GM21723 (cell line): ENCODE measurements around the gene KRR1.
A peak's percentile ranks its signal among the peaks of the same experiment; 100 is the strongest.
"Not testable (repeated sequence)": the region's sequence is repeated elsewhere in the genome, so short reads cannot be mapped to it uniquely, and the experiment has no call there.

Experiments
- ATAC-seq: cut with Tn5 transposase; IDR thresholded peaks from one replicate; pipeline ENCODE4 v1.9.1; 2021; ENCODE audit warnings: mild to moderate bottlenecking, moderate library complexity; ENCODE audit not compliant: unreplicated experiment

The KRR1 gene

DNA sequence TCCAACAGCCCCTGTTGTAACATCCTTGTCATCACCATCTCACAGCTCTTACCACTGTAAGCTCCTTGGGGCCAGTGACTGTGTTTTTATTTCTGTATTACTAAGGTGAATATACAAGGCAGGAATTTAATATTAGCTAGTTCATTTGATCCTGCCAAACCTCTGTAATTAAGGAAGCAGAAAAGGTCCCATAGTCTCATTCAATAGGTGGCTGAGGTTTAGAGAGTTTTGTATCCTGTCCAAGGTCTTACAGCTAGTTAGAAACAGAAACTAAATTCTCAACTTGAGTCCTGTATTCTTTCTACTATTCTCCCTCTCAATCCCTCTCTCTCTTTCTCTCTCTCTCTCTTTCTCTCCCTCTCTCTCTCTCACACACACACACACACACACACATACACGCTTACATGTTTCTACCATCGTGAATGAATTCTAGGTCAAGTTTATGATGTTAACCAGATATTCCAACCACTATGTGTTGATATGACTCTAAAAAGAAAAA, 31.4 kb downstream of the KRR1 start:
- ATAC-seq, result peak; percentile 45

DNA sequence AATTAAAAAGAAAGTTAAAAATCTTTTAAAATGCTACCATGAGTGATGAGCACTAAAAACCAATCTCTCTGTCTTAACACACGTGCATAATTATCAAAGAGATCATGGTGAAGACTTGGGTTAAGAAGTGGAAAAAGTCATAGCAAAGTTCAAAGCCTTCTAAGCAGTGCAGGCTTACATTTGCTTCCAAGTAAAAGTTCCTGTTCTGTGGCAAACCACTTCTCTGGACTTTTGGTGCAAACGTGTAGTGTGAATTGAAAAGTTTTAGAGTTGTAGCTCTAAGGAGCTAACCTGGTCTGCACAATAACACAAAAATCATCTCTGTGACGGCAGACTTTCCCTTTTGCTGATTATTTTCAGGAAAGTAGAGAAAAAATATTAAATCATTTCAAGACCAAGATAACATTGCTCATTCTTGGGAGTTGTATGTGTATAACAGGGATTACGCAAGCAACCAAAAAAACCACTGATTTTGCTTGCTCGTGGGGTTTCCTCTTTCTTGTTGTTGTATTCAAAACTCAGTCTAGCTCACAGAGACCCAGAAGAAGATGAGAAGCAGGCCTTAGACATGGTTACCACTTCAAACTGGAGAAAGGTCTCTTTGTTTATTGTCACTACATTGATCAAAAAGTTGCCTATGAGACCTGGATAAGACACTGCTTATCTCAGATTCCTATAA, 33.2 kb downstream of the KRR1 start:
- ATAC-seq, result no peak

DNA sequence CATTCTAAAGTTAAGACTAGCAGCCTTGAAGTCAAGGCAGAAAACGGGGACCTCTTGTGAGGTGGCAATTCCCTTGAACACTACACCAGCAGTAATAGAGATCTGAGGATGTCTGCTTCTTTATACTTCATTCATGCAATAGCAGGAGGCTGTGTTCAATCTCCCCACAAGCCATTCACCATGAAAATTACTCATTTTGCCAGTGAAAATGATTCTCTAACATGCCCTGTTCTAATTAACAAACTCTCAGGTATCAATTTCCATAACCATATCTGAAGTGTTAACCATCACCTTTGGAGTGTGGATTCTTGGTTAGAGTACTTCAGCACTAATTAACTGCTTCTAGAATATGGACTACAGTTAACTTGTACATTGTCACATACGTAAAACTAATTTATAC, 34.3 kb downstream of the KRR1 start:
- no peak for ATAC-seq

DNA sequence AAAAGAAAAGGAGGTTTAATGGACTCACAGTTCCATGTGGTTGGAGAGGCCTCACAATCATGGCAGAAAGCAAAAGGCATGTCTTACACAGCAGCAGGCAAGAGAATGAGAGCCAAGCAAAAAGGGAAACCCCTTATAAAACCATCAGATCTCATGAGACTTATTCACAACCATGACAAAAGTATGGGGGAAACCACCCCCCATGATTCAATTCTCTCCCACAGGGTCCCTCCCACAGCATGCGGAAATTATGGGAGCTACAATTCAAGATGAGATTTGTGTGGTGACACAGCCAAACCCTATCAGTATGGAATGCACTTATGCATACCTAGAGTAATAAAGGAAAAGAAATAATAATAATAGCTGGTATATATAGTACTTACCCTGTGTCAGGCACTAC, 35.3 kb downstream of the KRR1 start:
- no peak for ATAC-seq

DNA sequence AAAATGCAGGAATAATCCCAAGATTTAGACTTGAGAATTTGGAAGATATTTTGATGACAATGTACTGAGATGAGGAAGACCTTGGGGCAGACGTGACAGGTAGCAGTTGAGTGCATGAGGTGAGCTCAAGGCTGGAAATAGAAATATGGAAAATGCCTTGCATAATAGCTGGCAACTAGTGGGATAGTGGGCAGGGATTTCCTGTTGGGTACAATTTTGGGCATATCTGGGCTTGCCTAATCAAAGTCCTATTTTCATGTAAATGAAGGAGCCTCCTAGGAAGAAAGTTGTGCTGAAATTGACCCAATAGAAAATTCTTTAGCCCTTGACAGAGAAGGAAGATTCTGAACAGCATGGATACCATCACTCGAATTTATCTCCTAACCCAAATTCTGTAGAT, 37.3 kb downstream of the KRR1 start:
- no peak for ATAC-seq

DNA sequence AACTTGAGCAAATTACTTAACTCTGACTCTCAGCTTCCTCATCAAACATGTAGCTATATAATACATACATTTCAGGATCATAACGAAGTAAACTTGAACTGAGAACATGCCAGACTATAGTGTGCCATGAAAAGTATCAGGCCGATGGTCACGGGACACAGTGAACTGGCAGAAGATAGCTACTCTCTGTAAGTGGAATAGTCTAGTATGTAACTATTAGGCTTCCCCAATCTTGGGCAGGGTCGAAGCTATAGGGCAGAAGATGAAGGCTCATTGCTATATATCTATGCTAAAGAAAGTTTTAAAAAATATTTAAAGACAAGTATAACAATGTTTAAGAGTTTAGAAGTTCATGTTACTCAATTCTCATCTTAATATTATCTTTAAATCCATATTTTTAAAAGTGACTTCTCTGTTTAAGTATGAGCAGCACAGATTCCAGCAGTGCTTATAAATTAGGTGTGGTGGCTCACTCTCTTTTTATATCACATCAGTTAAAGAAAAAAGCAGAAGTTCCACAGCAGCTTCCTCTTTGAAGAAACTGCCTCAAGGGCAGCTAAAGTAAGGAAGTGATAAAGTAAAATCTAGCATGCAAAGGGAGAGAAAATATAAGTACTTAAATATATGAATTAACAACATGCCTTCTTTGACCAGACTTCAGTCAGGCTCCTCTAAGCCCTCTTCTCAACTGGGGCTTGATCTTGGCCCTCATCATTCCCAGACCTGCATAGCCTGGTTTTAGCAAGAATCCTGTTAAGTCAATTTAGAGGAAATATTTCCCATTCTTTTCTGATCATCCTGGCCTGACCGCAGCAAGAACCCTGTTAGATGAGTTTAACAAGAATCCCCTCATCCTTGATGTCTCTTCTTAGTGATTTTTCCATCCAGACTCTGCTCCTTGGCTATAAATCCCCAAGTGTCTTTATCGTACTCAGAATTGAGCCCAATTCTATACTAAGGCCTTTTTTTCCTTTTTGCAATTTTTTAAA, 39.2 kb downstream of the KRR1 start:
- ATAC-seq, result peak; percentile 70

DNA sequence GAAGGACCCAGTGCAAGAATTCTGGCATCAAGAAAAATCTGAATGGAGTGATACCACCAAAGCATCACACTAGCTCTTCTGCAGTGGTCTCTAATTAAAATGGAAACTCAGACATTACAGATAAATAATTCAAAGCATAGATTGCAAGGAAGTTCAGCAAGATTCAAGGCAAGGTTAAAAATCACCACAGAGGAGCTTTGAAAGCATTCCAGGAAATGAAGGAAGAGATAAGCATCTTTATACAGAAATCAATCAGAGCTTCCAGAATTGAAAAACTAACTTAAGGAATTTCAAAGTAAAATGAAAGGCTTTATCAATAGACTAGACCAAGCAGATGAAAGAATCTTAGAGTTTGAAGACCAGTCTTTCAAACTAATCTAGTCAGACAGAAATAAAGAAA, 51.2 kb downstream of the KRR1 start:
- no peak for ATAC-seq

DNA sequence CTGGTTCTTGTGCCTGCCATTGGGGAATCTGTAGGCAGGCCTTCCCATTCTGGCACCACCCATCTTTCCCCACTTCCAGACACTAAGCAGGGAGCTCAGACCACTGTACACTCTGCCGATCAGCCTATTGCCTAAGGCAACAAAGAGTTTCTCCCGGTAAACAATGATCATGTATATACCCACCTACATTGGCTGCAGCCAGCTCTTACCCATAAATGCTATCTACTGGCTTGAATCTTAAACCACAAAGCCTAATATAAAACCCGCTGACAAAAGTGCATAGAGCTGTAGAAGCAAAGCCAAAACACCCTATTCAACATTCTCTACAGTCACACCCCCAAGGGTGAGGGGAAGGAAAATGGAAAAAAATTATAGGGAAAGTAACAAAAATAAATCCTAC, 51.7 kb downstream of the KRR1 start:
- ATAC-seq, result no peak

DNA sequence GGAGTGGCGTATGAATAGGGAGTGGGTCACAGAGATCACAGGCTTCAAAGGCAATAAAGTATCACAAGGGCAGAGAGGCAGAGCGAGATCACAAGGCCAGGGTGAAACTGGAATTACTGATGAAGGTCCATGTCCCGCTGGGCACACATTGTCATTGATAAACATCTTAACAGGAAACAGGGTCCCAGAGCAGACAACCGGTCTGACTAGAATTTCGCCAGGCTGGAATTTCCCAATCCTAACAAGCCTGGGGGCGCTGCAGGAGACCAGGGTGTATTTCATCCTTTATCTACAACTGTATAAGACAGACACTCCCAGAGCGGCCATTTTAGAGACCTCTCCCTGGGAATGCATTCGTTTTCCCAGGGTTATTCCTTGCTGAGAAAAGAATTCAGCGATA, 53.5 kb downstream of the KRR1 start:
- not testable (repeated sequence) for ATAC-seq

DNA sequence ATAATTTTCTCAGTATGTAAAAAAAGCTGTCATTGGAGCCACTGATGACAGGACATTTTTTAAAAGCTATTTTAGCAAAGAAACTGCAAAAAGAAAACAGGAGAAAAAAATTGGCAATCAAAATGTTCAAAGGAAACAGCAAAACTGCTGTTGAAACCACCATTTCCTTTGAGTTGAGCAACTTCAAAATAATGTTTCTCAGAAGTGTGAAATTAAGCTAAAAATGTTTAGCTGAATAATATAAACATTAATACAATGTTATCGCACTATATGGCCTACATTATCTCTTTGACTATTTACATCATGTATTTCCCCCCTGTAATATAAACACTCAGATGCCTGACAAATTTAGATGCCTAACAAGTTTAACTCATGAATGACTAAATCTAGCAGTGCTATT, 54.2 kb downstream of the KRR1 start:
- no peak for ATAC-seq

DNA sequence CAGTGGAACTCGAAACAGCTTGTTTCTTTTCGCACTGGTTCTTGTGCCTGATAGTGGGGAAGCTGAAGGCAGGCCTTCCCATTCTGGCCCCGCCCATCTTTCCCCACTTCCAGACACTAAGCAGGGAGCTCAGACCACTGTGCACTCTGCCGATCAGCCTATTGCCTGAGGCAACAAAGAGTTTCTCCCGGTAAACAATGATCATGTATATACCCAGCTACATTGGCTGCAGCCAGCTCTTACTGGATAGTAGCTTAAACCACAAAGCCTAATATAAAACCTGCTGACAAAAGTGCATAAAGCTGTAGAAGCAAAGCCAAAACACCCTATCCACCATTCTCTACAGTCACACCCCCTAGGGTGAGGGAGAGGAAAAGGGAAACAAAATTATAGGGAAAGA, 55.6 kb downstream of the KRR1 start:
- ATAC-seq, result no peak

DNA sequence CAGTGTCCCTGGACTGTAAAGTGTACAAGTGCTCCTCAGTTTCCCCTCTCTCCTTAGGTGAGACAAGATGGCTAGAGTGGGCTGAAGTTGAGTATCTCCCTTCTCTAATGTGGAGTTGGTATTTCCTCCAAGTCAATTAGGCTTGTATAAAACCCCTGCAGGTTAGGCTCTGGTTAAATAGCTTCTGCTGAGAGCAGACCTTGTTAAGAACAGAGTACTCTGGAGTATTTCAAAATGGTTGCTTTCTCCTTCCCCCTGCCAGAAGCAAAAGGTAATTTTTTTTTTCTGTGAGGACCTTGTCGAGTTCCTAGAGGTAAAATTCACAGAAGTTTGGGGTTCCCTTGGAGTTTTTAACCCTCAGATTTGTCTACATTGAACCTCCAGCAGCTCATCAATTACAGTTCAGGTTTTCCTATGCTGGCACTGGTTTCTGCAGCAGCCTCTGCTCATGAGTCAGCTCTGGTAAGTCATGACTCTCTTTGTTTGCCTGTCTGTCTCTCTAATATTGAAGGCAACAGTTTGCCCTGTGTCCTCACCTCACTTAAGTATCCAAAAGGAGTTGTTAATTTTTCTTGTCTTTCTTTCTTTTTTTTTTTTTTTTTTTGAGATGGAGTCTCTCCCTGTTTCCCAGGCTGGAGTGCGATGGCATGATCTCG, 58.6 kb downstream of the KRR1 start:
- no peak for ATAC-seq

DNA sequence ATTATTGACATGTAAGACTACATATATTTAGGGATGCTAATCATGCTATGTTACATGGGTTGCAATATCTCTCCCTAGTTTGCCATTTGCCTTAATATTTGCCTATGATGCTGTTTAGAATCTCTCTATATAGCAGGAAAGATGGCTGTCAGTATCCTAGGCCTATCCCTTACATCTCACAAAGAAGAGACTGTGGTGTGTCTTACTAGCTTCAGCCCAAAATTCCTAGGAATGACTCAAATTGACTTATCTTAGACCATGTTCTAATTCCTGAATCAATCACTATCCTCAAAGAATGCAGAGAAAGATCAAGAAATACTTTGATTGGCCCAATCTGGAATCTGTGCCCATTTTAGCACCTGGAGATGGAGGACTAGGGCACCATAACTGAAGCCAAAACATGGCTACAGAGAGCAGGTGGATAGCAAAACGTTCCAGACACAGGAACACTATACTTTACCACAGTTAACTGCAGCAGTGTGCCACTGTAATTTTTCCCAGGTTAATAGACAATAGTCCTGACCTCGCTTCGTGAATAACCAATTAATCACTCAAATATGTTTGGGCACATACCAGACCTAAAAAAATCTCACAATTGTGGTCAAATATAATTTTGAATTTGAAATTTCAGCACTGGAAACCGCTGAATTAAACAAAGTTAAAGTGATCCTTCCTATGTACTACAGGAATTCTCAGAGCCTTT, 63.6 kb downstream of the KRR1 start:
- ATAC-seq, result no peak

DNA sequence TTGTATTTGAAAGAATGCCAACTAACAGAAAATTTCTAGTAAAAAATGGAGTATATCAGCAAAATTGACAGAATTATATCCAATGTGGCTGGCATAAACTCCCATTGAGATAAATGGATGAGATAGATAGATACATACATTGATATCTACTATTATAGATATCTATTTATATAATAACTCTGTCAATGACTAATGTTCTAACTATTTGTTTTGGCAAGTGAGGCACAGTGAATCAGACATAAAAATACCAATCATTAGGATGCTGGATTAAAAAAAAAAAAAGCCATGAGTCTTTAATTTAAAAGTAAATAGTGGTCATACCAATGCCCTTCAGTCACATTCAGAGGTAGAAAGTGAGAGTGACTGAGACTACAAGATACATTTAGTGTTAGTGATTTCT, 64.6 kb downstream of the KRR1 start:
- ATAC-seq, result no peak

DNA sequence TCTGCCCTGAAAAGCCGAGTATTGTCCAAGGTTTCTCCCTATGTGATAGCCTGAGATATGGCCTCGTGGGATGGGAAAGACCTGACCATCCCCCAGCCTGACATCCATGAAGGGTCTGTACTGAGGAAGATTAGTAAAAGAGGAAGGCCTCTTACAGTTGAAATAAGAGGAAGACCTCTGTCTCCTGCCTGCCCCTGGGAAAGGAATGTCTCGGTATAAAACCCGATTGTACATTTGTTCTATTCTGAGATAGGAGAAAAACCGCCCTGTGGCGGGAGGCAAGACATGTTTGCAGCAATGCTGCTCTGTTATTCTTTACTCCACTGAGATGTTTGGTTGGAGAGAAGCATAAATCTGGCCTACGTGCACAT, 66.3 kb downstream of the KRR1 start:
- not testable (repeated sequence) for ATAC-seq

DNA sequence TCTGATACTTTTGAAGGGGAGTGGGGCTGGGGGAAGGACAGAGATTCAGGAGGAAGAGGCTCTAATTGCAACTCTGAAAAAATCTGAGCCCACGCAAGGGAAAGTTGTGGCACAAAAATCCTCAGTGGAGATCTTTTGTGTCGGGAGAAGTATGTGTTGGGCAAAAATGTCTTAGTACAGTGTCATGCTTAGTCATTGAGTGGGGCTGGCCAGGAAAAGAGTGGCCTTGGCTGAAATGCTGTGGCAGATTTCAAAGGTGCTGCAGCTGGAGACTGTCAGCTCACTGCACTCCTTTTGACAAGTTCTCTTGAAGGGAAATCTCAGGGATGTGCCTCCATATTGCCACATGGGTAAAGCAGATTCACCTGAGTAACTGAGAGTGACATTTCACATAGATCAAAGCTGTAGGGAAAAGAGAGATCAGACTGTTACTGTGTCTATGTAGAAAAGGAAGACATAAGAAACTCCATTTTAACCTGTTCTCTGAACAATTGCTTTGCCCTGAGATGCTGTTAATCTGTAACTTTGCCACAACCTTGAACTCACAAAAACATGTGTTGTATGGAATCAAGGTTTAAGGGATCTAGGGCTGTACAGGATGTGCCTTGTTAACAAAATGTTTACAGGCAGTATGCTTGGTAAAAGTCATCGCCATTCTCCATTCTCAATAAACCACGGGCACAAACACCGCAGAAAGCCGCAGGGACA, 66.8 kb downstream of the KRR1 start:
- no peak for ATAC-seq

DNA sequence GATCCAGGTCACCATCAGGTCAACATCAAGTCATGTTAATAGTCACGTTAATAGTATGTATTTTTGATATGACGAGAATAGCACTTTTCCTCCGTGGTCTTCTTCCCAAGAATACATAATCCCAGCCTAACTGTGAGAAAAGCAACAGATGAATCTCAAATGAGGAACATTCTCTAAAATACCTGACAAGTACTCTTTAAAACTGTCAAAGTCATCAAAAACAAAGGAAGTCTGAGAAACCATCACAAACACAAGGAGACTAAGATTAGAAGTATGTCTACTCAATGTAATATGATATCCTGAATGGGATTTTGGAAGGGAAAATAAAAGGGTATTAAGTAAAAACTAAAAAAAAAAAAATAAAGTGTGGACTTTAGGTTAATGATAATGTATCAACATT, 67.7 kb downstream of the KRR1 start:
- no peak for ATAC-seq

DNA sequence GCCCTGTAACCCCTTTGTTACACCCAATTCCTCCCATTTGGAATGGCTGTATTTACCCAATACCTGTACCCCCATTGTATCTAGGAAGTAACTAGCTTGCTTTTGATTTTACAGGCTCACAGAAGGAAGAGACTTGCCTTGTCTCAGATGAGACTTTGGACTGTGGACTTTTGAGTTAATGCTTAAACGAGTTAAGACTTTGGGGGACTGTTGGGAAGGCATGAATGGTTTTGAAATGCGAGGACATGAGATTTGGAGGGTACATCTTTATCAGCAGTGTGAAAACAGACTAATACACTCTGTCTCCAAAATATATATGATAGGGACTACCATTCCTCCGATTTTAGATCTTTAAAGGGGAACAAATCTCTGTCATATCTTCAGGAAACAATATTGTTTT, 69.0 kb downstream of the KRR1 start:
- ATAC-seq, result not testable (repeated sequence)

DNA sequence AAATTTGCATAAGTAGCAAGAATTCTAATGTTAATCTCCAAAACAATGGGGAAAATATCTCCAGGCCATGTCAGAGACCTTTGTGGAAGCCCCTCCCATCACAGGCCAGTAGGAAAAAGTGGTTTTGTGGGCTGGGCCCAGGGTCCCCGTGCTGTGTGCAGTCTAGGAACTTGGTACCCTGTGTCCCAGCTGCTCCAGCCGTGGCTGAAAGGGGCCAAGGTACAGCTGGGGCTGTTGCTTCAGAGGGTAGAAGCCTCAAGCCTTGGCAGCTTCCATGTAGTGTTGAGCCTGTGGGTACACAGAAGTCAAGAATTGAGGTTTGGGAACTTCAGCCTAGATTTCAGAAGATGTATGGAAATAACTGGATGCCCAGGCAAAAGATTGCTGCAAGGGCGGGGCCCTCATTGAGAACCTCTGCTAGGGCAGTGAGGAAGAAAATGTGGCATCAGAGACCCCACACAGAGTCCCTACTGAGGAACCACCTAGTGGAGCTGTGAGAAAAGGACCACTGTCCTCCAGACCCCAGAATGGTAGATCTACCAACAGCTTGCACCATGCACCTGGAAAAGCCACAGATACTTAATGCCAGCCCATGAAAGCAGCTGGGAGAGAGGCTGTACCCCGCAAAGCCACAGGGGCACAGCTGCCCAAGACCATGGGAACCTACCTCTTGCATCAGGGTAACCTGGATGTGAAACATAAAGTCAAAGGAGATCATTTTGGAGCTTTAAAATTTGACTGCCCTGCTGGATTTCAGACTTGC, 69.5 kb downstream of the KRR1 start:
- not testable (repeated sequence) for ATAC-seq
